GM18909 (cell line): ENCODE data around the gene S100A10.

Source experiments
- ATAC-seq: cut with Tn5 transposase; IDR thresholded peaks from one replicate; pipeline ENCODE4 v1.9.1; 2021; ENCODE audit warnings: mild to moderate bottlenecking; ENCODE audit not compliant: unreplicated experiment, poor library complexity

Gene S100A10

DNA sequence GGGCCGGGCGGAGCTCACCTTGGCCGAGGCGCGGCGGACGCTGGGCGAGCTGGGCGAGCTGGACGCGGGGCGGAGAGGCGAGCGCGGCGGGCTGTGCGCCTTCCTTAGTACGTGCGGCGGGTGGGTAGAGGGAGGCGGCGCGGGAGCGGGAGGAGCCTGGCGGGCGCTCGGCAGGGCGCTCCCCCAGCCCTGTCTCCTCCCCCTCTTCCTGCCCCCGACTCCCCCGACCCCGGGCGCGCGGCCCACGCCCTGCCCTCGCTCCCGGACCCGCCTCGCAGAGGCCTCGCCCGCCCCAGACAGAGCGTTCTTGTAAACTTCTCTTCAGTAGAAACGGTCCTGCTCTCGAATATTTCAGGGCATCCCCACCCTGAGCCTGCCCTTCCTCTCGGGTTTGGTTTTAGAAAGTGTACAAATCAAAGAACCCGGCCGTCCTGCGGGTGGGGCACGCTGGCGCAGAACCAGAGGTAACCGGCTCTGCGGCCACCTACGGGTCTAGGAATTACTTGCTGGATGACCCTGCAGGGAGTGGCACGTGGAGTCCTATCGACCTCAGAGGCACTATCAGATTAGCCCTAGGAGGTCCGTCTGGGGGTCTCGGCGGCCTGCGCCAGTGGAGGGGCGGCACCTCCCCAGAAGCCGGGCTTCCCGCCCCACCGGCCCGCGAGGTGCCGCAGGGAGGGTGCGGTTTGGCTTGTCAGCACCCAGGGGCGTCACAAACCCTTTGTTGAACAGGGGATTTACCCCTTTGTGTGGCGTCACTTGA, at the start of gene S100A10:
Gene S100A10, minus strand, starts transcription at position 126 of the 763 bp plus-strand sequence. CDS start 7,629 bp downstream, outside the sequence.
- ATAC-seq: no peak

DNA sequence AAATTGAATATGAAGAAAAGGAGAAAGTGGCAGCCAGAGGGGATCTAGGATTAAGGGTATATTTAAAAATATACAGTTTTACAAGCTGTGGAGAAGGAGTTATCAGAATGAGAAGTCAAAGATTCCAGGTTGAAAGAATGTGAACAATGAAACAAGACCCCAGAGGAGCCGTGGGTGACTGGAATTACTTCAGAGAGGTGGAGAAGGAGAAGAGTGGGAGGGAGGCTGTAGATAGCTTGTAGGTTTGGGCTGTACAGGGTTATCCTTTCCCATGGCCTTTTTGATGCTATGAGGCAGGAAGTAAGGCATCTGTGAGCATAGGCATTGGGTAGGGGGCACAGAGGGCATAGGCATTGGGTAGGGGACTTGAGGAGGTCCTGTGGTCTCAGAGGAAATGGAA, 48.4 kb upstream of the S100A10 start:
- ATAC-seq: no peak

DNA sequence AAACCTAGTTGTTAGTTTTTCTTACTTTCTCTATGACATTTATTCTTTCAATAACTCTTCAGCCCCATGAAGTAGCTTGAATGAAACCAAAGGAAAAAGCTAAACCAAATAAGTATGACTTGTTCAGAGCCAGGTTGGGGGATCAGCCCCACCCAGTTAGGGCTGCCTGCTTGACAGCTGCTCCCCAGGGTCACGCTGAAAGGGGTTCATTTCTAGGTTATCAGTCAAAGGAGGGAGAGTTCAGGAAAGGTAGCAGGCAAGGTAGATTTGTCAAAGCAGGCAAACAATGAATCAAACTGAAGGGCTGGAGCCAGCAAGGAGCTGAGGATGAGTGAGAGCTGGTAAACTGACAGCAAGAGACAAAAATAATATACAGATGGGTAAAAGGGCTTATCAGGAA, 46.2 kb upstream of the S100A10 start:
- ATAC-seq: no peak

GRCh38 chr1:152039461-152039860, 45.8 kb upstream of the S100A10 start:
- no peak for ATAC-seq

GRCh38 chr1:152038871-152039270, 45.2 kb upstream of the S100A10 start:
- ATAC-seq: no peak

- ATAC-seq: peak; percentile 57
Observed at GRCh38 chr1:152036267-152037216, 42.9 kb upstream of the S100A10 start, which contains the start of gene S100A11. TSS of gene S100A11 (minus strand) at chr1:152037004. CDS start at chr1:152036915, 89 bp downstream.

DNA sequence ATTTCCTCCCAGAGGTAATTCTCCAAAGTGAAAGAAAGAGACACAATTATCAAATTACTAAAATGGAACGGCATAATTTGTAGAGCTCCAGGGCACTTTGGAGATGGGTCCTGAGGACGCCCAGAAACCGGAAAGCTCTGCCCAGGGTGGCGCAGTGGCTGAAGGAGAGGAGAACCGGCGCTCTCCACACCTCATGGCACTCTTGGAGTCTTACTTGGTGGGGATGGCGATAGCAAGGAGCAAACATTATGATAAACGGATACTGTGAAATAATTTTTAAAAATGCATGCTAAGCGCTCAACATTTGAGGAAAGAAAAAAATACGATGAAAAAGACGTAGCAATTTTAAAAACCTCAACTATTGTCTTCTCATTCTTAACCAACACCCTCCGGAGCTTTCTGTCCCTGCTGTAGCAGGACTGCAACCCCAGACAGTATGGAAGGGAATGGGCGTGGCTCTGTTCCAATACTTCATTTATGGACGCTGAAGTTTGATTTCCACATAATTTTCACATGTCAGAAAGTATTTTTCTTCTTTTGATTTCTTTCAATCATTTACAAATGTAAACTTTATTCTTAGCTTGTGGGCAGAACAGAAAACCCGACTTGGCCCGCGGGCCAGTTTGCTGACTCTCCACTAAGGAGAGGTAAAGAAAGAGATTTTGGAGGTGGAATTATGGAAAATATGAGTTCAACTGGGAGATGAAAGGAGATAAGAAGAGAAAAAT, 42.0 kb upstream of the S100A10 start:
- ATAC-seq: no peak

GRCh38 chr1:152034654-152035538, 41.2 kb upstream of the S100A10 start:
- peak; percentile 44 for ATAC-seq

DNA sequence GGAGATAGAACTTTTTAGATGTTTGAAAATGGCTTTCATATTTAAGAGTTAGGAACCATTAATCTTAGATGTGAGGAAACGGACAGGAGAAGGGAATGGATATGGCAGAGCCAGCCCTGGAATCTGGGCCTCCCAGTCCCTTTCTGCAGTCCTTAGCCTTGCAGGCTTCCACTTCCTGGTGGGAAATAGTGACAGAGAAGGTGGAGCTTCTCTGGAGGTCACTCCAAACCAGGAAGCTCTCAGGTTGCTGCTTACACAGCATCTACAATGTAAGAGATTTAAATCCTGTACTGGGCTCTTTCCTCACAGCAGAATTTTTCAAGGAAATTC, 40.6 kb upstream of the S100A10 start:
- peak; percentile 10 for ATAC-seq

DNA sequence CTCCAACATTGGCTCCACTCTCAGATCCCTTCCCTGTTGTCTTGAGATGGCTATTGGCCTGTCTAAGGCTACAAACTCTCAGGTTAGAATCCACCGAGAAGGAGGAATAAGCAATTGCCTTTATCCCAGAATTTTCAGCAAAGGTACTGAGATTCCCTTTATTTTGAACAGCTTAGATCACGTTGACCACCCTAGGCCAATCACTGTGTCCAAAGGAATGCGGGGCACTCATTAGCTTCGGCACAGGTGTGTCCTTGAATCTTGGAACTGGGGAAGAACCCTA, 36.2 kb upstream of the S100A10 start:
- ATAC-seq: no peak

- no peak for ATAC-seq
Observed at GRCh38 chr1:152029144-152029928, 35.7 kb upstream of the S100A10 start.

GRCh38 chr1:152026895-152027294, 33.2 kb upstream of the S100A10 start:
- no peak for ATAC-seq

DNA sequence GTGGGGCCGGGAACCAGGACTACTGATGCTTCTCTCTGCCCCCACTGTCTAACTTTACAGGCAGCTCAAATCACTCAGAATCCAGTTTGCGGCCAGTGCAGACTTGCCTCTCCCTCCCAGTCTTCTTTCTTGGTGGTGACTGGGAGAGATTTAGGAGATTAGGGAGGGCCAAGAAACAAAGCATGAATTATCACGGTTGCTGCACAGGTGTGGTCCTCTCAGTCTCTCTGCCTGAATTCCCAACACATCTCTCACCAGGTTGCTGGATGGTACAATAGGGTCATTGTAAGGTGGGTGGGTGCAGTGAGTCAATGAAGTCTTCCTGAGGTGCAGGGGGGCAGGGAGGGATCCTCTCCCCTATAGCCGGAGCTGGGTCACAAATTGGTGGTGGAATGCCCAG, 30.6 kb upstream of the S100A10 start:
- no peak for ATAC-seq

- no peak for ATAC-seq
Observed at GRCh38 chr1:152023221-152023620, 29.6 kb upstream of the S100A10 start.

- ATAC-seq: no peak
Observed at GRCh38 chr1:152022474-152022873, 28.8 kb upstream of the S100A10 start.

- no peak for ATAC-seq
Observed at GRCh38 chr1:152021569-152021968, 27.9 kb upstream of the S100A10 start.

GRCh38 chr1:152020849-152021248, 27.2 kb upstream of the S100A10 start:
- ATAC-seq: no peak

DNA sequence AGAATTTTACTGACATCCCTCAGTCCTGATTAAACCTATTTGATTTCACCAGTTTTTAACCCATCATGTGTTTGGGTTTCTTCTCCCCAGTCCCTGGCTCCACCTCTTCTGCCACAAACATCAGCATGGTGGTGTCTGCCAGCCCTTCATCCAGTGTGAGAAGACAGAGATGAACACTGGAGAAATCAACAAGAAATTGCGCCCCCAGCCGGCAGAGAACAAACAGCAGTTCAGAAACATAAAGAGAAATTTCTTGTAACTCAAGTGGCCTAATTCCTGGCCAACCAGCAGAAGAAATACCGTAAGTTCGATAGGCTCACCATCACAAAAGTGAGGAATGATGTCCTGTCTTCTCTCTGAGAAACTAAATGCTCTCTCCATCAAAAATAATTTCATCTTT, 24.9 kb upstream of the S100A10 start:
- no peak for ATAC-seq

DNA sequence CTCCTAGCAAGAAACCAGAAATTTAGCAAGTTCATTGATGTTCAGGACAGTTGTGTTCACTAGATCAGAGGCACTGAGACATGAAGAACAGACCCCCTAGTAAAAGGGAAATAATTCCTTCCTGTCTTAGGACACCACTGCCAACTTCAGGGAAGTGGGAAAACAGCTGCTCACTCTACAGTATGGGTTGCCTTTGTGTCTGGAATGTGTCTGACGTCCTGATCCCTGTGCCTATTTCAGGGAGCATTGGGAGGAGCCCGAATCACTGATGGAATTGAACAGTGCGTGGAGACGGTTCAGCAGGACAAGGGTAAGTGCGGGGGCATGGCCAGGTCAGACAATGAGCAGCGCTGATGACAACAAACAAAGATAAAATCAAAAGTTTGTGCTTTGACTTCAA, 22.1 kb upstream of the S100A10 start:
- no peak for ATAC-seq
